Glutamatergic neuron (in vitro differentiated cells): ENCODE data around the gene VPS9D1. TPM values are rescaled to one million over a fixed set of nuclear protein-coding genes. Genes with fewer than 3 reads are reported as not detected.

ENCODE experiments used
- DNase-seq: peaks from one replicate; pipeline ENCODE4 v3.0.0; 2022
- H3K27ac Mint-ChIP-seq: one replicate; pipeline ENCODE4 v1.8.0; 2020; ENCODE audit warnings: mild to moderate bottlenecking, mixed read lengths, inconsistent platforms; ENCODE audit not compliant: unreplicated experiment
- H3K27me3 Mint-ChIP-seq: one replicate; pipeline ENCODE4 v1.8.0; 2020; ENCODE audit warnings: mild to moderate bottlenecking, moderate library complexity, mixed read lengths, inconsistent platforms; ENCODE audit not compliant: unreplicated experiment
- H3K36me3 Mint-ChIP-seq: one replicate; pipeline ENCODE4 v1.8.0; 2020; ENCODE audit warnings: mild to moderate bottlenecking, mixed read lengths, inconsistent platforms; ENCODE audit not compliant: unreplicated experiment
- H3K4me1 Mint-ChIP-seq: one replicate; pipeline ENCODE4 v1.8.0; 2020; ENCODE audit warnings: mild to moderate bottlenecking, low read depth, mixed read lengths, inconsistent platforms; ENCODE audit not compliant: unreplicated experiment
- H3K4me3 Mint-ChIP-seq: one replicate; pipeline ENCODE4 v1.8.0; 2020; ENCODE audit warnings: mild to moderate bottlenecking, mixed read lengths, inconsistent platforms; ENCODE audit not compliant: unreplicated experiment
- H3K9me3 Mint-ChIP-seq: one replicate; pipeline ENCODE4 v1.8.0; 2020; ENCODE audit warnings: mild to moderate bottlenecking, moderate library complexity, mixed read lengths, inconsistent platforms; ENCODE audit not compliant: unreplicated experiment
- long read RNA-seq: library from polyadenylated mRNA; unstranded; transcript quantifications from one replicate; pipeline ENCODE4 v2.0.0, GENCODE V29; 2020; ENCODE audit not compliant: unreplicated experiment
- total RNA-seq: library from RNA; stranded (reverse); fragmentation: NEBNext Ultra II Directional; extraction: Animal tissue kit (Norgen Biotek cat#: 25700); gene quantifications from one replicate; pipeline ENCODE4 v1.2.1, GENCODE V29; 2021; ENCODE audit not compliant: unreplicated experiment
- TF ChIP-seq, protein P1 (sequence below): fragments of 200-600 bp; sonication (generic); IDR thresholded peaks from one replicate; pipeline ENCODE4 v1.5.0; 2021; ENCODE audit not compliant: partially characterized antibody, unreplicated experiment

Gene VPS9D1, protein sequence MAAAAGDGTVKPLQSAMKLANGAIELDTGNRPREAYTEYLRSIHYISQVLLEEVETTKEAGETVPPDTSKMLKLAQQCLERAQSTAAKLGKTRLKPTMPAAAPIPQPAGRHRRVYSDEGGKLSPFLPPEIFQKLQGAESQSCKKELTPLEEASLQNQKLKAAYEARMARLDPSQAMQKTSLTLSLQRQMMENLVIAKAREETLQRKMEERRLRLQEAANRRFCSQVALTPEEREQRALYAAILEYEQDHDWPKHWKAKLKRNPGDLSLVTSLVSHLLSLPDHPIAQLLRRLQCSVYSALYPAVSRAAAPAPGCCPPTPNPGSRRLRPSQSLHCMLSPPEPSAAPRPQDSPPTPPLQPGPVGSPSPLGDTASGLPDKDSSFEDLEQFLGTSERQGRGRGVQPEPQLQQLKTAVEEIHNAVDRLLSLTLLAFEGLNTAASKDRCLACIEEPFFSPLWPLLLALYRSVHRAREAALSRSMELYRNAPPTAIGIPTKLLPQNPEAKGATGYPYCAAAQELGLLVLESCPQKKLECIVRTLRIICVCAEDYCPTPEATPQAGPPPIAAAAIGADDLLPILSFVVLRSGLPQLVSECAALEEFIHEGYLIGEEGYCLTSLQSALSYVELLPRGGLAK
- 19.5 TPM for total RNA-seq
- long read RNA-seq, partial matches to known transcripts, result 4 of 6 reads
- long read RNA-seq, other reads (novel, unspliced or antisense), result 2 of 6 reads

DNA sequence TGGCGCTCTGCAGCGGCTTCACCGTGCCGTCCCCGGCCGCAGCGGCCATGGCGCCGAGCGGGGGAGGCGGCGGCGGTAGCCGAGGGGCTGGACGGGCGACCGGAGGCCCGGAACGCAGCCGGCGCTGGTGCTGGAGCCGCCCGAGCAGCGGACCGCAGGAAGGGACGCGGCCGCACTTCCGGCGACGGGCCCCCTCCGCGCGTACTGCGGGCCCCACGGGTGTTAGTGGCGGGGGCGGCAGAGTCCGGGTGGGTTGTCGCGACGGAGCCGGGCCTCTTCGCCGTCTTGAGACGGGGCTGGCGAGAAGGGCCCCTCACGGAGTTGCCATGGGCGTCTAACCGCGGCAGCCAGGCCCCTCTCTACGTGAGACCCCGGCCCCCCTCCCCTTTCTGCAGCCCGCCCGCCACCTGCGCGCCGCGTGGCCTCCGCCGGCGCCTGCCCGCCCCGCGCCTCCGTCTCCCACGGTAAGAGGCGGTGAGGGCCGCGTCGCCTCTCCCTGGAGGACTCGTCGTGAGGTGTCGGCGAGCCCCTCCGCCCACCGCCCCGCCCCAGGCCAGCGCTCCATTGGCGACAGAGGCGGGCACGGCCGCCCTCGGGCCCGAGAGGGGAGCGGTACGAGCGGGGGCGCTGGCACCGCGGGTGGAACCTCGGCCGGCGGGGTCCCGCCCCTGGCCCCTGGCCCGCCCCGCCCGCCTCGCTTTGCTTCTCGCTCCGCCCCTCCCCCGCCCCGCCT lies at the start of gene VPS9D1, which contains the start of gene ZNF276:
Gene VPS9D1, minus strand, starts transcription at position 86 of the 733 bp plus-strand sequence. Its CDS starts 37 bp downstream, at position 49.
Gene ZNF276, plus strand, starts transcription at position 725 of the 733 bp plus-strand sequence. CDS start 104 bp downstream, outside the sequence.
- peaks cover 10% of the 10 kb centered on the region for H3K27me3 Mint-ChIP-seq
- TF ChIP-seq, protein P1, sequence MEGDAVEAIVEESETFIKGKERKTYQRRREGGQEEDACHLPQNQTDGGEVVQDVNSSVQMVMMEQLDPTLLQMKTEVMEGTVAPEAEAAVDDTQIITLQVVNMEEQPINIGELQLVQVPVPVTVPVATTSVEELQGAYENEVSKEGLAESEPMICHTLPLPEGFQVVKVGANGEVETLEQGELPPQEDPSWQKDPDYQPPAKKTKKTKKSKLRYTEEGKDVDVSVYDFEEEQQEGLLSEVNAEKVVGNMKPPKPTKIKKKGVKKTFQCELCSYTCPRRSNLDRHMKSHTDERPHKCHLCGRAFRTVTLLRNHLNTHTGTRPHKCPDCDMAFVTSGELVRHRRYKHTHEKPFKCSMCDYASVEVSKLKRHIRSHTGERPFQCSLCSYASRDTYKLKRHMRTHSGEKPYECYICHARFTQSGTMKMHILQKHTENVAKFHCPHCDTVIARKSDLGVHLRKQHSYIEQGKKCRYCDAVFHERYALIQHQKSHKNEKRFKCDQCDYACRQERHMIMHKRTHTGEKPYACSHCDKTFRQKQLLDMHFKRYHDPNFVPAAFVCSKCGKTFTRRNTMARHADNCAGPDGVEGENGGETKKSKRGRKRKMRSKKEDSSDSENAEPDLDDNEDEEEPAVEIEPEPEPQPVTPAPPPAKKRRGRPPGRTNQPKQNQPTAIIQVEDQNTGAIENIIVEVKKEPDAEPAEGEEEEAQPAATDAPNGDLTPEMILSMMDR, result no peak
- peak within 1 kb of the TSS; percentile 33 for H3K27ac Mint-ChIP-seq
- DNase-seq, result peak; percentile 85
- no peaks in the 10 kb centered on the region for H3K36me3 Mint-ChIP-seq
- peaks cover 9% of the 10 kb centered on the region for H3K9me3 Mint-ChIP-seq
- peaks cover 2% of the 10 kb centered on the region for H3K4me1 Mint-ChIP-seq
- peak within 1 kb of the TSS; percentile 90 for H3K4me3 Mint-ChIP-seq

GRCh38 chr16:89770367-89770766 lies 49.7 kb upstream of the VPS9D1 start:
- no peaks in the 10 kb centered on the region for H3K27me3 Mint-ChIP-seq
- H3K9me3 Mint-ChIP-seq, result peaks cover 2% of the 10 kb centered on the region
- H3K4me3 Mint-ChIP-seq, result no peak overlapping the region
- DNase-seq, result no peak
- no peak overlapping the region for H3K27ac Mint-ChIP-seq
- H3K4me1 Mint-ChIP-seq, result peaks cover 7% of the 10 kb centered on the region
- TF ChIP-seq, protein P1, result no peak
- H3K36me3 Mint-ChIP-seq, result no peaks in the 10 kb centered on the region

DNA sequence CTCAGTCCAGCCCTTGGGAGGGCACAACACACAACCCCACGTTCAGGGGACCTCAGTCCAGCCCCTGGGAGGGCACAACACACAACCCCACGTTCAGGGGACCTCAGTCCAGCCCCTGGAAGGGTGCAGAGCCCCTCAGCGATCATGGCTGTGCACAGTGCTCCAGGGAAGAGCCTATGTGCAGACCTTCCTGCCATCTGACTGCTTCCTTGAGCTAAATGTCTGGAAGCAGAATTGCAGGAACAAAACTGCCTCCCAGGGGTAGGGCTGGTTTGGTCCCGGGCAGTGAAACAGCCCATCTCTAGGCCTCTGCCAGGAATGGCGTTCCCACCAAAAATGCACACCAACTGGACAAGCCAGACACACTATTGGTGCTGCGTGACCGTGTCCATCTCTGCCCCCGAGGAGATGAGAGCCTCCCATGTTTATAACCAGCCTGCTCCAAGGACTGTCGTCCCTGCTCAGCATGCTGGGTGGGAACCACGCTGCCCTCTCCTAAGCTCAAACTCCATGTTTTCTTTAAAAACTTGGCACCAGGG lies 44.7 kb upstream of the VPS9D1 start:
- no peak for DNase-seq
- Mint-ChIP-seq H3K36me3 (no peaks in the 10 kb centered on the region), H3K9me3 (no peaks in the 10 kb centered on the region), H3K4me3 (no peak overlapping the region), H3K27ac (no peak overlapping the region), H3K4me1 (peaks cover 7% of the 10 kb centered on the region), H3K27me3 (peaks cover 2% of the 10 kb centered on the region)
- TF ChIP-seq, protein P1, result no peak

- Mint-ChIP-seq H3K4me3 (no peak overlapping the region), H3K27me3 (peaks cover 2% of the 10 kb centered on the region), H3K36me3 (no peaks in the 10 kb centered on the region), H3K4me1 (peaks cover 7% of the 10 kb centered on the region), H3K9me3 (no peaks in the 10 kb centered on the region), H3K27ac (no peak overlapping the region)
- TF ChIP-seq, protein P1, result no peak
- DNase-seq, result no peak
These were observed 44.1 kb upstream of the VPS9D1 start for GRCh38 chr16:89764711-89765201.
